Measurements from ENCODE around the gene LASP1.

DNA sequence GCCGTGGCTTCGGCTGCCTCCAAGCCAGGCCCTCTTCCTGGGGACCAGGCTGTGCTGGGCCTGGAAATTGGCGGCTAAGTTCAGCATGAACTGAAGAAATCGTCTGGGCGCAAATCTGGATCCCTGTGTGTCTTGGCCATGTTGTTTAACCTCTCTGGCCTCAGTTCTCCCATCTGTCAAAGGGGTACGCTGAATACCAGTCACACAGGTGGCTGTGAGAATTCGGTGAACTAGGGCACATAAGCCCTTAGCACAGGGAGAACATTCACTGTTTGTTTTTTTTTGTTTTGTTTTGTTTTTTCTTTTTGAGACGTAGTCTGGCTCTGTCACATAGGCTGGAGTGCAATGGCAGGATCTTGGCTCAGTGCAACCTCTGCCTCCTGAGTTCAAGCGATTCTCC lies 19.0 kb downstream of the LASP1 start:
- TF ChIP-seq EP300 (IDR thresholded peaks at IDR 0.05; ENCODE audit: borderline replicate concordance) (no peak), EGR1 (IDR thresholded peaks at IDR 0.05) (no peak), NFIC (IDR thresholded peaks at IDR 0.05) (no peak), TAF1 (IDR thresholded peaks at IDR 0.05; ENCODE audit: low read depth) (no peak), TEAD4 (IDR thresholded peaks at IDR 0.05) (no peak)
- TF ChIP-seq, protein P1, sequence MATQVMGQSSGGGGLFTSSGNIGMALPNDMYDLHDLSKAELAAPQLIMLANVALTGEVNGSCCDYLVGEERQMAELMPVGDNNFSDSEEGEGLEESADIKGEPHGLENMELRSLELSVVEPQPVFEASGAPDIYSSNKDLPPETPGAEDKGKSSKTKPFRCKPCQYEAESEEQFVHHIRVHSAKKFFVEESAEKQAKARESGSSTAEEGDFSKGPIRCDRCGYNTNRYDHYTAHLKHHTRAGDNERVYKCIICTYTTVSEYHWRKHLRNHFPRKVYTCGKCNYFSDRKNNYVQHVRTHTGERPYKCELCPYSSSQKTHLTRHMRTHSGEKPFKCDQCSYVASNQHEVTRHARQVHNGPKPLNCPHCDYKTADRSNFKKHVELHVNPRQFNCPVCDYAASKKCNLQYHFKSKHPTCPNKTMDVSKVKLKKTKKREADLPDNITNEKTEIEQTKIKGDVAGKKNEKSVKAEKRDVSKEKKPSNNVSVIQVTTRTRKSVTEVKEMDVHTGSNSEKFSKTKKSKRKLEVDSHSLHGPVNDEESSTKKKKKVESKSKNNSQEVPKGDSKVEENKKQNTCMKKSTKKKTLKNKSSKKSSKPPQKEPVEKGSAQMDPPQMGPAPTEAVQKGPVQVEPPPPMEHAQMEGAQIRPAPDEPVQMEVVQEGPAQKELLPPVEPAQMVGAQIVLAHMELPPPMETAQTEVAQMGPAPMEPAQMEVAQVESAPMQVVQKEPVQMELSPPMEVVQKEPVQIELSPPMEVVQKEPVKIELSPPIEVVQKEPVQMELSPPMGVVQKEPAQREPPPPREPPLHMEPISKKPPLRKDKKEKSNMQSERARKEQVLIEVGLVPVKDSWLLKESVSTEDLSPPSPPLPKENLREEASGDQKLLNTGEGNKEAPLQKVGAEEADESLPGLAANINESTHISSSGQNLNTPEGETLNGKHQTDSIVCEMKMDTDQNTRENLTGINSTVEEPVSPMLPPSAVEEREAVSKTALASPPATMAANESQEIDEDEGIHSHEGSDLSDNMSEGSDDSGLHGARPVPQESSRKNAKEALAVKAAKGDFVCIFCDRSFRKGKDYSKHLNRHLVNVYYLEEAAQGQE (IDR thresholded peaks at IDR 0.05; ENCODE audit: low read depth): no peak
- TF ChIP-seq, protein P2, sequence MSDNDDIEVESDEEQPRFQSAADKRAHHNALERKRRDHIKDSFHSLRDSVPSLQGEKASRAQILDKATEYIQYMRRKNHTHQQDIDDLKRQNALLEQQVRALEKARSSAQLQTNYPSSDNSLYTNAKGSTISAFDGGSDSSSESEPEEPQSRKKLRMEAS (IDR thresholded peaks at IDR 0.05): no peak
